HepG2 (cell line): ENCODE measurements around the gene PLEKHA3. TPM values are rescaled to one million over a fixed set of nuclear protein-coding genes. Genes with fewer than 3 reads are reported as not detected.

Experiments used
- CEBPG ChIP-seq: IDR thresholded peaks from 2 replicates; pipeline ENCODE4 v1.6.1; 2016
- HMG20A ChIP-seq: IDR thresholded peaks from 2 replicates; pipeline ENCODE4 v1.6.1; 2016; ENCODE audit warnings: borderline replicate concordance
- MTA3 ChIP-seq: sonication (generic); formaldehyde crosslinking; IDR thresholded peaks from 2 replicates; pipeline ENCODE4 v1.4.0; 2020; ENCODE audit warnings: missing genetic modification reagents
- MXI1 ChIP-seq: IDR thresholded peaks from 3 replicates; pipeline ENCODE4 v1.6.1; 2012; ENCODE audit warnings: low read depth, low read length, inconsistent platforms, borderline replicate concordance
- NFATC3 ChIP-seq: sonication (generic); formaldehyde crosslinking; IDR thresholded peaks from 2 replicates; pipeline ENCODE4 v1.5.1; 2020; ENCODE audit warnings: mild to moderate bottlenecking, missing genetic modification reagents
- NFKB2 ChIP-seq: sonication (generic); formaldehyde crosslinking; IDR thresholded peaks from 2 replicates; pipeline ENCODE4 v1.4.0; 2020; ENCODE audit warnings: missing genetic modification reagents, borderline replicate concordance
- NFYC ChIP-seq: IDR thresholded peaks from 2 replicates; pipeline ENCODE4 v1.6.1; 2016; ENCODE audit warnings: missing genetic modification reagents, missing compliant biosample characterization
- NKX3-1 ChIP-seq: sonication (generic); formaldehyde crosslinking; IDR thresholded peaks from 2 replicates; pipeline ENCODE4 v1.5.0; 2020; ENCODE audit warnings: missing genetic modification reagents
- NR2F1 ChIP-seq, 2 experiments: fragments of 450-650 bp in 1 of 2; formaldehyde crosslinking in 1 of 2; IDR thresholded peaks; 2 replicates each; pipeline versions ENCODE4 v1.5.0 to v1.6.1; 2016 to 2020; ENCODE audit warnings: mild to moderate bottlenecking in 1 of 2, missing compliant biosample characterization in 1 of 2, missing genetic modification reagents in 1 of 2, moderate library complexity in 1 of 2
- SOX5 ChIP-seq: IDR thresholded peaks from 2 replicates; pipeline ENCODE4 v1.6.1; 2016; ENCODE audit warnings: borderline replicate concordance
- ZNF432 ChIP-seq: sonication (generic); formaldehyde crosslinking; IDR thresholded peaks from 2 replicates; pipeline ENCODE4 v1.5.0; 2020; ENCODE audit warnings: missing genetic modification reagents, mild to moderate bottlenecking, borderline replicate concordance
- ZNF546 ChIP-seq: sonication (generic); formaldehyde crosslinking; conservative IDR thresholded peaks from 2 replicates; pipeline ENCODE4 v1.8.1; 2023; ENCODE audit warnings: mild to moderate bottlenecking, missing genetic modification reagents
- ZNF772 ChIP-seq: sonication (generic); formaldehyde crosslinking; IDR thresholded peaks from 2 replicates; pipeline ENCODE4 v1.5.0; 2020; ENCODE audit warnings: mild to moderate bottlenecking, missing genetic modification reagents
- ZSCAN22 ChIP-seq: sonication (generic); formaldehyde crosslinking; IDR thresholded peaks from 2 replicates; pipeline ENCODE4 v1.4.0; 2020; ENCODE audit warnings: mild to moderate bottlenecking, missing genetic modification reagents
- polyA plus RNA-seq, 8 experiments: library from polyadenylated mRNA; depleted of rRNA in 3 of 8; stranded (reverse) in 7 of 8; unstranded in 1 of 8; fragments of >200 nt; fragmentation: Illumina TruSeq in 4 of 8; extraction: Trizol in 4 of 8; gene quantifications; 2 replicates each; pipeline versions ENCODE4 v1.2.1 to v1.2.3, GENCODE V29; 2011 to 2016; ENCODE audit warnings: low read depth in 4 of 8, missing spikeins in 1 of 8, mixed read lengths in 1 of 8; ENCODE audit not compliant: insufficient read depth in 1 of 8
- total RNA-seq, 5 experiments: library from RNA; depleted of rRNA; stranded (reverse); fragments of >200 nt; fragmentation: Illumina TruSeq; extraction: Trizol; gene quantifications; 2 replicates each; pipeline ENCODE4 v1.2.3, GENCODE V29; 2016; ENCODE audit warnings: low read depth in 1 of 5
- TF ChIP-seq, protein P1 (sequence below): sonication (generic); formaldehyde crosslinking; IDR thresholded peaks from 2 replicates; pipeline ENCODE4 v1.4.0; 2020; ENCODE audit warnings: missing genetic modification reagents, borderline replicate concordance
- TF ChIP-seq, protein P2 (sequence below): sonication (generic); formaldehyde crosslinking; IDR thresholded peaks from 2 replicates; pipeline ENCODE4 v1.4.0; 2020; ENCODE audit warnings: missing genetic modification reagents
- TF ChIP-seq, protein P3 (sequence below): sonication (generic); formaldehyde crosslinking; IDR thresholded peaks from 2 replicates; pipeline ENCODE4 v1.4.0; 2020; ENCODE audit warnings: missing genetic modification reagents, borderline replicate concordance
- TF ChIP-seq, protein P4 (sequence below): sonication (generic); formaldehyde crosslinking; IDR thresholded peaks from 2 replicates; pipeline ENCODE4 v1.5.0; 2020; ENCODE audit warnings: missing genetic modification reagents

PLEKHA3 gene
- total and polyA plus RNA-seq, 2 of the 13 experiments (the other 11 are each of a cell fraction or from before 2014, with no cell fraction given) = 11.7 to 23.1 TPM

DNA sequence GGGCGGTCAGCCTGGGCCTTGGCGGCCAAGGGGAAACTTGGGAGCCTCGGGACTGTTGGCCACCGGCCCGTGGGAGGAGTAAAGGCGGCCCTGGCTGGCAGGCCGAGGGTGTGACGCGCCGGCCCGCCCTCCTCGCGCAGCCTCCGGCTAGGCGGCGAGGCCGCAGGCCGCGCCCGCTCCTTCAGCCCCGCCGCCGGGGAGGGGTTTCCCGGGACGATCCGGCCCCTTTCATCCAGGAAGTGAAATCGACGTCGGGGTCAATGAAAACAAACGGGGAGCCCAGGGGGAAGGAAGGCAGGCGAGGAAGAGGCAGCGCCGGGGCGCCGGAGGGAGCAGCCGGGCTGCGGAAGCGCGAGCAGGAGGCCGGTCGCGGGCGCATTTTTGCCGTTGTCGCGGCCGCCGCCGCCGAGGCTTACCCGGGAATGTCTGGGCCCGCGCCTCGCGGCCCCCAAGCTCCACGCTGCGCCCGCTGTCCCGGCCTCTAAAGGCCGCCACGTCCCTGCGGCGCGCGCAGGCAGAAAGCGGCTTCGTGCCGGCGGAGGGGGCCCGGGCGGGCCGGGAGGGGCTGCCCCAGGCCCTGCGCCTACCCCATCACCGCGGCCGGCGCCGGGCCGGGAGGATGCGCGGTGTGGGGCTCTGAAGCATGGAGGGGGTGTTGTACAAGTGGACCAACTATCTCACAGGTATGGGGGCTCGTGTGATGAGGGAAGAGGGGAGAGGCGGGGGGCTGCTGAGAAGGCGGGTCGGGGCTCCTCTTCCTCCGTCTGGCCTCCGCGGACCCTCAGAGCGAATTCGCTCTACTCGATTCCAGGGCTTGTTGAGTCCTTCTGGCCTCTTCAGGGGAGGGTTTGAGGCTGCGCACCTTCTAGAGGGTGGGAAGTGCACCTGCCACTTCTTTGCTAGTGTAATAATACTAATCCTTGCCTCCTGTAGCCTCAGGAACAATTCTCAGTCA is at the start of gene PLEKHA3 (continued):
- TF ChIP-seq SOX5 (CRISPR knock-in tag) = no peak; the same call in 1 of the 2 replicates
- TF ChIP-seq HMG20A (CRISPR knock-in tag) = no peak
- TF ChIP-seq ZNF772 = peak; percentile 67; the same call in 1 of the 2 replicates
- TF ChIP-seq NFYC = no peak
- peak; percentile 49; the same call in 1 of the 3 replicates for TF ChIP-seq MXI1
- TF ChIP-seq, protein P1, sequence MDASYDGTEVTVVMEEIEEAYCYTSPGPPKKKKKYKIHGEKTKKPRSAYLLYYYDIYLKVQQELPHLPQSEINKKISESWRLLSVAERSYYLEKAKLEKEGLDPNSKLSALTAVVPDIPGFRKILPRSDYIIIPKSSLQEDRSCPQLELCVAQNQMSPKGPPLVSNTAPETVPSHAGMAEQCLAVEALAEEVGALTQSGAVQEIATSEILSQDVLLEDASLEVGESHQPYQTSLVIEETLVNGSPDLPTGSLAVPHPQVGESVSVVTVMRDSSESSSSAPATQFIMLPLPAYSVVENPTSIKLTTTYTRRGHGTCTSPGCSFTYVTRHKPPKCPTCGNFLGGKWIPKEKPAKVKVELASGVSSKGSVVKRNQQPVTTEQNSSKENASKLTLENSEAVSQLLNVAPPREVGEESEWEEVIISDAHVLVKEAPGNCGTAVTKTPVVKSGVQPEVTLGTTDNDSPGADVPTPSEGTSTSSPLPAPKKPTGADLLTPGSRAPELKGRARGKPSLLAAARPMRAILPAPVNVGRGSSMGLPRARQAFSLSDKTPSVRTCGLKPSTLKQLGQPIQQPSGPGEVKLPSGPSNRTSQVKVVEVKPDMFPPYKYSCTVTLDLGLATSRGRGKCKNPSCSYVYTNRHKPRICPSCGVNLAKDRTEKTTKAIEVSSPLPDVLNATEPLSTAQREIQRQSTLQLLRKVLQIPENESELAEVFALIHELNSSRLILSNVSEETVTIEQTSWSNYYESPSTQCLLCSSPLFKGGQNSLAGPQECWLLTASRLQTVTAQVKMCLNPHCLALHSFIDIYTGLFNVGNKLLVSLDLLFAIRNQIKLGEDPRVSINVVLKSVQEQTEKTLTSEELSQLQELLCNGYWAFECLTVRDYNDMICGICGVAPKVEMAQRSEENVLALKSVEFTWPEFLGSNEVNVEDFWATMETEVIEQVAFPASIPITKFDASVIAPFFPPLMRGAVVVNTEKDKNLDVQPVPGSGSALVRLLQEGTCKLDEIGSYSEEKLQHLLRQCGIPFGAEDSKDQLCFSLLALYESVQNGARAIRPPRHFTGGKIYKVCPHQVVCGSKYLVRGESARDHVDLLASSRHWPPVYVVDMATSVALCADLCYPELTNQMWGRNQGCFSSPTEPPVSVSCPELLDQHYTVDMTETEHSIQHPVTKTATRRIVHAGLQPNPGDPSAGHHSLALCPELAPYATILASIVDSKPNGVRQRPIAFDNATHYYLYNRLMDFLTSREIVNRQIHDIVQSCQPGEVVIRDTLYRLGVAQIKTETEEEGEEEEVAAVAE (CRISPR knock-in tag) = no peak
- no peak for TF ChIP-seq MTA3 (CRISPR knock-in tag)
- TF ChIP-seq NR2F1 (CRISPR knock-in tag; IDR thresholded peaks at IDR 0.05) = no peak
- TF ChIP-seq NKX3-1 (CRISPR knock-in tag) = peak; percentile 63; the same call in 1 of the 2 replicates
- no peak for TF ChIP-seq CEBPG (CRISPR knock-in tag)
- TF ChIP-seq, protein P2, sequence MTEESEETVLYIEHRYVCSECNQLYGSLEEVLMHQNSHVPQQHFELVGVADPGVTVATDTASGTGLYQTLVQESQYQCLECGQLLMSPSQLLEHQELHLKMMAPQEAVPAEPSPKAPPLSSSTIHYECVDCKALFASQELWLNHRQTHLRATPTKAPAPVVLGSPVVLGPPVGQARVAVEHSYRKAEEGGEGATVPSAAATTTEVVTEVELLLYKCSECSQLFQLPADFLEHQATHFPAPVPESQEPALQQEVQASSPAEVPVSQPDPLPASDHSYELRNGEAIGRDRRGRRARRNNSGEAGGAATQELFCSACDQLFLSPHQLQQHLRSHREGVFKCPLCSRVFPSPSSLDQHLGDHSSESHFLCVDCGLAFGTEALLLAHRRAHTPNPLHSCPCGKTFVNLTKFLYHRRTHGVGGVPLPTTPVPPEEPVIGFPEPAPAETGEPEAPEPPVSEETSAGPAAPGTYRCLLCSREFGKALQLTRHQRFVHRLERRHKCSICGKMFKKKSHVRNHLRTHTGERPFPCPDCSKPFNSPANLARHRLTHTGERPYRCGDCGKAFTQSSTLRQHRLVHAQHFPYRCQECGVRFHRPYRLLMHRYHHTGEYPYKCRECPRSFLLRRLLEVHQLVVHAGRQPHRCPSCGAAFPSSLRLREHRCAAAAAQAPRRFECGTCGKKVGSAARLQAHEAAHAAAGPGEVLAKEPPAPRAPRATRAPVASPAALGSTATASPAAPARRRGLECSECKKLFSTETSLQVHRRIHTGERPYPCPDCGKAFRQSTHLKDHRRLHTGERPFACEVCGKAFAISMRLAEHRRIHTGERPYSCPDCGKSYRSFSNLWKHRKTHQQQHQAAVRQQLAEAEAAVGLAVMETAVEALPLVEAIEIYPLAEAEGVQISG (CRISPR knock-in tag) = peak; percentile 78
- peak; percentile 82; the same call in 1 of the 2 replicates for TF ChIP-seq NFKB2 (CRISPR knock-in tag)
- TF ChIP-seq ZSCAN22 = no peak
- TF ChIP-seq ZNF432 (CRISPR knock-in tag) = no peak
- TF ChIP-seq, protein P3, sequence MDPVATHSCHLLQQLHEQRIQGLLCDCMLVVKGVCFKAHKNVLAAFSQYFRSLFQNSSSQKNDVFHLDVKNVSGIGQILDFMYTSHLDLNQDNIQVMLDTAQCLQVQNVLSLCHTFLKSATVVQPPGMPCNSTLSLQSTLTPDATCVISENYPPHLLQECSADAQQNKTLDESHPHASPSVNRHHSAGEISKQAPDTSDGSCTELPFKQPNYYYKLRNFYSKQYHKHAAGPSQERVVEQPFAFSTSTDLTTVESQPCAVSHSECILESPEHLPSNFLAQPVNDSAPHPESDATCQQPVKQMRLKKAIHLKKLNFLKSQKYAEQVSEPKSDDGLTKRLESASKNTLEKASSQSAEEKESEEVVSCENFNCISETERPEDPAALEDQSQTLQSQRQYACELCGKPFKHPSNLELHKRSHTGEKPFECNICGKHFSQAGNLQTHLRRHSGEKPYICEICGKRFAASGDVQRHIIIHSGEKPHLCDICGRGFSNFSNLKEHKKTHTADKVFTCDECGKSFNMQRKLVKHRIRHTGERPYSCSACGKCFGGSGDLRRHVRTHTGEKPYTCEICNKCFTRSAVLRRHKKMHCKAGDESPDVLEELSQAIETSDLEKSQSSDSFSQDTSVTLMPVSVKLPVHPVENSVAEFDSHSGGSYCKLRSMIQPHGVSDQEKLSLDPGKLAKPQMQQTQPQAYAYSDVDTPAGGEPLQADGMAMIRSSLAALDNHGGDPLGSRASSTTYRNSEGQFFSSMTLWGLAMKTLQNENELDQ (CRISPR knock-in tag) = no peak
- TF ChIP-seq ZNF546 (CRISPR knock-in tag) = 0 out of 2 replicates have a peak, but pooled peaks have one; percentile 28
- TF ChIP-seq NFATC3 (CRISPR knock-in tag) = no peak
- TF ChIP-seq, protein P4, sequence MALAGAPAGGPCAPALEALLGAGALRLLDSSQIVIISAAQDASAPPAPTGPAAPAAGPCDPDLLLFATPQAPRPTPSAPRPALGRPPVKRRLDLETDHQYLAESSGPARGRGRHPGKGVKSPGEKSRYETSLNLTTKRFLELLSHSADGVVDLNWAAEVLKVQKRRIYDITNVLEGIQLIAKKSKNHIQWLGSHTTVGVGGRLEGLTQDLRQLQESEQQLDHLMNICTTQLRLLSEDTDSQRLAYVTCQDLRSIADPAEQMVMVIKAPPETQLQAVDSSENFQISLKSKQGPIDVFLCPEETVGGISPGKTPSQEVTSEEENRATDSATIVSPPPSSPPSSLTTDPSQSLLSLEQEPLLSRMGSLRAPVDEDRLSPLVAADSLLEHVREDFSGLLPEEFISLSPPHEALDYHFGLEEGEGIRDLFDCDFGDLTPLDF (CRISPR knock-in tag) = peak; percentile 66; the same call in 1 of the 2 replicates
